ENCODE data around the gene APBA1. TPM values are rescaled to one million over a fixed set of nuclear protein-coding genes. Genes with fewer than 3 reads are reported as not detected.

Gene APBA1
- total RNA-seq, 1 donor from 2014 or later = 6.2 TPM

DNA sequence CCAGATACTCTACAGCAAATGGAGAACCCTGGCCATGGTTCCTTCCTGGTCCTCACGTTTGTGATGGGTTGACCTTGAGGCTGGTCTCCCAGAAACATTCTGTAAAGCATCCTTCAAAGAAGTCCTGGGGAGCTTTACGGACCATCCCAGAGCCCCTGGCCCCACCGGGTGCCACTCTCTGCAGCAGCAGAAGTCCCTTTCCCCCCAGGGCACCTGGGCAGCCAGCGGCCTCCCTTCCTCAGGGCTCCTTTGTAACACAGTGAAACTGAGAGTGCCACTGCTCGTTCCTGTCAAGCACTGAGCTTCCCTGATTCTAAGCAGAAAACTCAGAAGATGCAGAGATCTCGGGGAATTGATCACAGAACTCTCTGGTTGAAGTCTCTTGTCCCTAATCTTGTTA lies 242.9 kb downstream of the APBA1 start:
- no peak for ATAC-seq
- Histone ChIP-seq H3K36me3 (no peaks in the 10 kb centered on the region), H3K27me3 (no peaks in the 10 kb centered on the region), H3K4me1 (no peaks in the 10 kb centered on the region), H3K9me3 (no peaks in the 10 kb centered on the region), H3K27ac (no peak overlapping the region), H3K4me3 (no peak overlapping the region)
- peak; percentile 51 for DNase-seq
- intact Hi-C loops (cut with DNase I) = no loop called here
- TF ChIP-seq, protein P1, sequence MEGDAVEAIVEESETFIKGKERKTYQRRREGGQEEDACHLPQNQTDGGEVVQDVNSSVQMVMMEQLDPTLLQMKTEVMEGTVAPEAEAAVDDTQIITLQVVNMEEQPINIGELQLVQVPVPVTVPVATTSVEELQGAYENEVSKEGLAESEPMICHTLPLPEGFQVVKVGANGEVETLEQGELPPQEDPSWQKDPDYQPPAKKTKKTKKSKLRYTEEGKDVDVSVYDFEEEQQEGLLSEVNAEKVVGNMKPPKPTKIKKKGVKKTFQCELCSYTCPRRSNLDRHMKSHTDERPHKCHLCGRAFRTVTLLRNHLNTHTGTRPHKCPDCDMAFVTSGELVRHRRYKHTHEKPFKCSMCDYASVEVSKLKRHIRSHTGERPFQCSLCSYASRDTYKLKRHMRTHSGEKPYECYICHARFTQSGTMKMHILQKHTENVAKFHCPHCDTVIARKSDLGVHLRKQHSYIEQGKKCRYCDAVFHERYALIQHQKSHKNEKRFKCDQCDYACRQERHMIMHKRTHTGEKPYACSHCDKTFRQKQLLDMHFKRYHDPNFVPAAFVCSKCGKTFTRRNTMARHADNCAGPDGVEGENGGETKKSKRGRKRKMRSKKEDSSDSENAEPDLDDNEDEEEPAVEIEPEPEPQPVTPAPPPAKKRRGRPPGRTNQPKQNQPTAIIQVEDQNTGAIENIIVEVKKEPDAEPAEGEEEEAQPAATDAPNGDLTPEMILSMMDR (IDR thresholded peaks at IDR 0.05) = no peak

DNA sequence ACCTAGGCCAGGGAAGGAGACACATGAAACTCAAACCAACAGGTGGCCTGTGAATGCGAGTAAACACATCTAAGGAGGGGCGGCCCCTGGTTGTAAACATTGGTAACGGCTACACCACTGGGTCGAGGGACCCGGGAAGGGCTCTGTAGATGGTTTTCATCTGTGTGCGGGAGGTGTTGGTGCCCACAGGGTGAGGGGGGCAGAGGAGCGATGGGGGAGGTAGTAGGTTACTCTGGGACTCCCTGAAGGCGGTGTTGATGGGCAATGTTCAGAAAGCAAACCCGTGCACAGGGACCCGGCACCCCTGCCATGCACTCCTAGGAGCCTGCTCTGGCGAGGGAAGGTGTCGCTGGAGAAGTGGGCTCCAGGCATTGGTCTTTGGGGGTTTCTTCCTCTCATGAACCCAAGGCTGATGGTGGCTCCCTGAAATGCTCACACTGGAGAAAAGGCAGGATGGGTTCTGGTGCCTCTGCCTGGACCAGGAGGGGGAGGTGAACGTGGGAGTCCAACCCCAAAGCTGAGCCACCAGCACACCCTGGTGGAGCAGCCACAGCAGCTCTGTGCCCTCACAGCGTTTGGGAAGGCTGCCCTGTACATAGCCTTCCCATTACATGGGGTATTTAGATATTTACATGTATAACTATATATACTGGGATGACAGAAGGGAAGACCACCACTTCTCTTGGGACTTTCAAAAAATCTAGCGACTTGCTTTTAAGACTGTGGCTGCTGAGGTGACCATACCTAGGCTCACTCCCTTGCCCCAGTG lies 244.0 kb downstream of the APBA1 start:
- no peaks in the 10 kb centered on the region for H3K27me3 ChIP-seq
- H3K27ac ChIP-seq = no peak overlapping the region
- intact Hi-C loops (cut with DNase I) = no loop called here
- TF ChIP-seq, protein P1 (IDR thresholded peaks at IDR 0.05) = no peak
- DNase-seq (peak; percentile 55), ATAC-seq (no peak)
- no peaks in the 10 kb centered on the region for H3K4me1 ChIP-seq
- H3K4me3 ChIP-seq = no peak overlapping the region
- H3K9me3 ChIP-seq = no peaks in the 10 kb centered on the region
- no peaks in the 10 kb centered on the region for H3K36me3 ChIP-seq

DNA sequence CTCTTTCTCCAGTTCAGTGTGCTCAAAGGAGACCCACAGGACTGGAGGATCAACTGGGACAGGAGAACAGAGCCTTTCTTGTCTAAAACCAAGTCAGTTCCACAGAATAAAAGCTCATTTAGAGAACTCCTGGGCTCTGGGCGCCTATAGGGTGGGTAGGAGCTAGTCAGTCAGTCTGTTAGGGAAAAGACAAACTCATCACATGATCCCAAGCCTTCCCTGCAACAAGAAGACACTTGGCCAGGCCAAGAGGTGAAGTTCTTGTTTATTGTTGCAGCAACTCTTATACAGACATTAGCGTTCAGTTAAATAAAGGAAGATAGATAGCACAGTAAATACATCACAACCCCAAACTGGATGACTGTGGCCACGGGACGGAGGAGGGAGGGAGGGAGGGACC lies 244.9 kb downstream of the APBA1 start:
- Histone ChIP-seq H3K27me3 (no peaks in the 10 kb centered on the region), H3K36me3 (no peaks in the 10 kb centered on the region), H3K4me1 (no peaks in the 10 kb centered on the region), H3K4me3 (no peak overlapping the region), H3K9me3 (no peaks in the 10 kb centered on the region), H3K27ac (no peak overlapping the region)
- intact Hi-C loops (cut with DNase I) = no loop called here
- DNase-seq (peak; percentile 5), ATAC-seq (no peak)
- TF ChIP-seq, protein P1 (IDR thresholded peaks at IDR 0.05) = no peak

DNA sequence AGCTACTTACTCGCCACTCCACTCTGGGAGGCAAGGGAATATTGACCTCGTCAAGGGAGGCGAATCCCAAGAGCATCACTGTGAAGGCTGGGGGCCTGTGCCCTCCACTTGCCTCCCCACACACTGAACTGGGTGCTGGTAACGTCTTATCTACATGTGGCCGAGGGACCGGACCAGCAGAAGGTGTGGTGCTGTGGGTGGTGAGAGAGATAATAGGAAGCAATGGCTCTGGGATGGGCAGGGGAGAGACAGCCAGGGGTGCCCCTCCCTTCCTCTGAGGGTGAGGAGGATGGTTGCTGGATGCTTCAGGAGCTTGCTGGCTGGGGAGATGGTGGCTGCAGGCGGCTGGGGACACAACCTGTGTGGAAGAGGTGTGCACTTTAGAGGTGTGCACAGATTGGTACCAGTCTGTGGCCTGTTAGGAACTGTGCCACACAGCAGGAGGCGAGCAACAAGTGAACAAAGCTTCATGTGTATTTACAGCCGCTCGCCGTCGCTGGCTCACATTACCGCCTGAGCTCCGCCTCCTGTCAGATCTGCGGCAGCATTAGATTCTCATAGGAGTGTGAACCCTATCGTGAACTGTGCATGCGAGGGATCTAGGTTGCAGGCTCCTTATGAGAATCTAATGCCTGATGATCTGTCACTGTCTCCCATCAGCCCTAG lies 246.9 kb downstream of the APBA1 start:
- Histone ChIP-seq H3K9me3 (no peaks in the 10 kb centered on the region), H3K4me1 (no peaks in the 10 kb centered on the region), H3K27me3 (no peaks in the 10 kb centered on the region), H3K27ac (no peak overlapping the region), H3K4me3 (no peak overlapping the region), H3K36me3 (no peaks in the 10 kb centered on the region)
- ATAC-seq = no peak
- TF ChIP-seq, protein P1 (IDR thresholded peaks at IDR 0.05) = no peak
- intact Hi-C loops (cut with DNase I) = no loop called here
- DNase-seq = no peak

- Histone ChIP-seq H3K27ac (no peak overlapping the region), H3K36me3 (no peaks in the 10 kb centered on the region), H3K4me1 (no peaks in the 10 kb centered on the region), H3K4me3 (no peak overlapping the region), H3K9me3 (no peaks in the 10 kb centered on the region), H3K27me3 (no peaks in the 10 kb centered on the region)
- ATAC-seq = peak; percentile 90
- intact Hi-C loops (cut with DNase I) = loop anchor here (5.0 kb wide), 1 partner anchor 125 kb away; no protein-coding TSS in a partner anchor
- TF ChIP-seq, protein P1 (IDR thresholded peaks at IDR 0.05) = peak; percentile 77
- DNase-seq = no peak
Measured at GRCh38 chr9:69421908-69422801, 250.0 kb downstream of the APBA1 start.
